ENCODE results near the gene DUSP10. TPM values are rescaled to one million over a fixed set of nuclear protein-coding genes. Genes with fewer than 3 reads are reported as not detected.

DUSP10 gene
- total RNA-seq, 2 experiments from 2014 or later = 32.7 to 33.0 TPM

GRCh38 chr1:221701570-221702186 is 40.2 kb downstream of the DUSP10 start:
- no peaks in the 10 kb centered on the region for H3K27me3 Mint-ChIP-seq
- H3K9me3 Mint-ChIP-seq = no peaks in the 10 kb centered on the region
- peaks cover 54% of the 10 kb centered on the region for H3K36me3 Mint-ChIP-seq
- no peak overlapping the region for H3K27ac Mint-ChIP-seq
- no peak for DNase-seq
- no peak overlapping the region for H3K4me3 Mint-ChIP-seq
- peaks cover 9% of the 10 kb centered on the region for H3K4me1 Mint-ChIP-seq

GRCh38 chr1:221700948-221701347 is 40.9 kb downstream of the DUSP10 start:
- Mint-ChIP-seq H3K27ac (no peak overlapping the region), H3K36me3 (peaks cover 51% of the 10 kb centered on the region), H3K4me1 (peaks cover 7% of the 10 kb centered on the region)

DNA sequence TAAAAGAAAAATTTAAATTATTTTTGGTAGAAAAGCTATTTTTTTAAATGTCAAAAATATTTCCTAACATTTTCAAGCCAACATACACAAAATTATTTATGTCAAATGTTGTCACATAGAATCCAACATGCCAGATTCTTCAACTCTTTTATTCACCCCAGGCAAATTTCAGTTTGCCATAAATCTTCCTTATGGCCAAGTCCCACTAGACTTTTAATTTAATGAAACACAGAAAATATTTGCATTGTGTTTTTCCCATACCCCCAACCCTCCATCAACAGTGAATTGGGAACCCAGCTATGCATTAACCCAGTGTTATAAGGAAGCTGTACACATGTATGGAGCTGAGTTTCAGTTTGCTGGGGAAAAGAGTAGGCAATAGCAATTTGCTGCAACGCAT is 41.4 kb downstream of the DUSP10 start:
- Mint-ChIP-seq H3K9me3 (no peaks in the 10 kb centered on the region), H3K27me3 (no peaks in the 10 kb centered on the region), H3K36me3 (peaks cover 47% of the 10 kb centered on the region), H3K4me1 (peaks cover 7% of the 10 kb centered on the region), H3K4me3 (no peak overlapping the region), H3K27ac (no peak overlapping the region)
- no peak for DNase-seq

More at GRCh38 chr1:221700948-221701347, 40.9 kb downstream of the DUSP10 start:
- Mint-ChIP-seq H3K9me3 (no peaks in the 10 kb centered on the region), H3K27me3 (no peaks in the 10 kb centered on the region), H3K4me3 (no peak overlapping the region)
- DNase-seq = no peak

DNA sequence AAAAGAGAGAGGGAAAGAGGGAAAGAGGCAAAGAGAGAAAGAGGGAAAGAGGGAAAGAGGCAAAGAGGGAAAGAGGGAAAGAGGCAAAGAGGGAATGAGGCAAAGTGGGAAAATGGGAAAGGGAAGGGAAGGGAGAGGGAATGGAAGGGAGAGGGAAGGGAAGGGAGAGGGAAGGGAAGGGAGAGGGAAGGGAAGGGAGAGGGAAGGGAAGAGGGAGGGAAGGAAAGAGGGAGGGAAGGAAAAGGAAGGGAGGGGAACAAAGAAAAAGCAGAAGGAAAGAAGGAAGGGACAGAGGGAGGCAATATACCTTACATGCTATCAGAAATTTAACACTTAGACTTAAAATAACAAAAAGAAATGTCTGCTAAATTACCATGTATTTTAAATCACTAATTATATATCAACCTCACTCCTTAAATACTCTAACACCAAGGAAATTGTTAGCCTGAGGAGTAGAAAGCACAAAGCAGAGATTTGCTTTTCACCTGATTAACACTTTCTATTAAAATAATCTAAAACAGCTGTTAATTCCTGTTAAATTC is 41.8 kb downstream of the DUSP10 start:
- H3K9me3 Mint-ChIP-seq = no peaks in the 10 kb centered on the region
- no peaks in the 10 kb centered on the region for H3K27me3 Mint-ChIP-seq
- H3K27ac Mint-ChIP-seq = no peak overlapping the region
- H3K36me3 Mint-ChIP-seq = peaks cover 42% of the 10 kb centered on the region
- DNase-seq = no peak
- H3K4me3 Mint-ChIP-seq = no peak overlapping the region
- H3K4me1 Mint-ChIP-seq = peaks cover 7% of the 10 kb centered on the region

GRCh38 chr1:221699577-221699976 is 42.3 kb downstream of the DUSP10 start:
- H3K27me3 Mint-ChIP-seq = no peaks in the 10 kb centered on the region
- peaks cover 37% of the 10 kb centered on the region for H3K36me3 Mint-ChIP-seq
- no peaks in the 10 kb centered on the region for H3K9me3 Mint-ChIP-seq
- H3K27ac Mint-ChIP-seq = no peak overlapping the region
- DNase-seq = no peak
- H3K4me1 Mint-ChIP-seq = peaks cover 7% of the 10 kb centered on the region
- H3K4me3 Mint-ChIP-seq = no peak overlapping the region

- DNase-seq = no peak
- no peaks in the 10 kb centered on the region for H3K27me3 Mint-ChIP-seq
- H3K4me3 Mint-ChIP-seq = no peak overlapping the region
- H3K27ac Mint-ChIP-seq = no peak overlapping the region
- peaks cover 7% of the 10 kb centered on the region for H3K4me1 Mint-ChIP-seq
- H3K9me3 Mint-ChIP-seq = no peaks in the 10 kb centered on the region
- H3K36me3 Mint-ChIP-seq = peaks cover 29% of the 10 kb centered on the region
Measured at GRCh38 chr1:221698579-221699349, 43.1 kb downstream of the DUSP10 start.

- no peak for DNase-seq
- peaks cover 26% of the 10 kb centered on the region for H3K36me3 Mint-ChIP-seq
- H3K4me1 Mint-ChIP-seq = peaks cover 7% of the 10 kb centered on the region
- no peaks in the 10 kb centered on the region for H3K27me3 Mint-ChIP-seq
- no peak overlapping the region for H3K4me3 Mint-ChIP-seq
- peaks cover 3% of the 10 kb centered on the region for H3K9me3 Mint-ChIP-seq
- H3K27ac Mint-ChIP-seq = no peak overlapping the region
Measured at GRCh38 chr1:221697923-221698425, 43.9 kb downstream of the DUSP10 start.

DNA sequence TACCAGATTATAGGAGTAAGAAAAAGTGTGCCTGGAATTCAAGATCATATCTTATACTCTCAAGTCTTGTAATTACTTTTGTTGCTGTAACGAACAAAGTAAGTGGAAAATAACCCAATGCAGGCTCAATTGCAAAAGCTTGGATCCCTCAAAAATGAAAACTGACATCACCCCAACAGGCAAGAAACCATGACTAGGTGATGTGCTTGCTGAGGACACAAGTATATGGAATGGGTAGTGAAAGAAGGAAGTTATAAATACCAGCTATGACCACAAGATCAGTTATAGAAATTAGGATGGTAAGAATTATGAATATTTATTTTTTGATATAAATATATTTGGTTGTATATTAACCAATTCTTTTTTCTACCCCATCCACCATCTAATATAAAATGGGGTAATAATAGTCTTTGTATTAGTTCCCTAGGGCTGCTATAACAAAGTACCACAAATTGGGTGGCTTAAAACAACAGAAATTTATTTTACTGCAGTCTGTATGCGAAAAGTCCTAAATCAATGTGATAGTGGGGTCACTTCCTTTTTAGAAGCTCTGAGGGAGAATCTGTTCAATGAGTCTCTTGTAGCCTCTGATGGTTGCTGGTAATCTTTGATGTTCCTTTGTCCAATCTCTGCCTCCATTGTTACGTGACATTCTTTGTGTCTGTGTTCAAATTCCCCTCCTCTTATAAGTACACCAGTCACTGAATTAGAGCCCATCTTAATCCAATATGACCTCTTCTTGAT is 45.0 kb downstream of the DUSP10 start:
- H3K27me3 Mint-ChIP-seq = no peaks in the 10 kb centered on the region
- H3K27ac Mint-ChIP-seq = no peak overlapping the region
- no peak for DNase-seq
- H3K4me3 Mint-ChIP-seq = no peak overlapping the region
- H3K4me1 Mint-ChIP-seq = peaks cover 10% of the 10 kb centered on the region
- peaks cover 3% of the 10 kb centered on the region for H3K9me3 Mint-ChIP-seq
- H3K36me3 Mint-ChIP-seq = peaks cover 20% of the 10 kb centered on the region

DNA sequence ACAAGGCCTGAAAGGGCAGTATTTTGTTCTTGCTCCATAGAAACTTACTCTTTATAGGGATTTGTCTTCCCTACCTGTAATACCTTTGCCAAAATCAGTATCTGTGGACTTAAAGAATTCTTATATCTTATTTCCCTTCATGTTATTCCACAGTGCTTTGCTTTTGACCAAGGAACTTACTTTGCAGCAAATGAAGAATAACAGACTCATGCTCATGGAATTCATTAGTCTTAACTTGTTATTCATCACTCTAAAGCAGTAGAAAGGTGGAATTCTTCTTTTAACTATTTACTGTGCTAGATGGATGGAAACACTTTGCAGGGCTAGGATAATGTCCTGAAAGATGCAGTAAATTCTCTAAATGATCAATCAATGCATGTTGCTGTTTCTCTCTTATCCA is 45.9 kb downstream of the DUSP10 start:
- Mint-ChIP-seq H3K27me3 (no peaks in the 10 kb centered on the region), H3K9me3 (peaks cover 3% of the 10 kb centered on the region), H3K4me3 (no peak overlapping the region), H3K4me1 (peaks cover 12% of the 10 kb centered on the region), H3K36me3 (peaks cover 15% of the 10 kb centered on the region), H3K27ac (no peak overlapping the region)
- DNase-seq = no peak

DNA sequence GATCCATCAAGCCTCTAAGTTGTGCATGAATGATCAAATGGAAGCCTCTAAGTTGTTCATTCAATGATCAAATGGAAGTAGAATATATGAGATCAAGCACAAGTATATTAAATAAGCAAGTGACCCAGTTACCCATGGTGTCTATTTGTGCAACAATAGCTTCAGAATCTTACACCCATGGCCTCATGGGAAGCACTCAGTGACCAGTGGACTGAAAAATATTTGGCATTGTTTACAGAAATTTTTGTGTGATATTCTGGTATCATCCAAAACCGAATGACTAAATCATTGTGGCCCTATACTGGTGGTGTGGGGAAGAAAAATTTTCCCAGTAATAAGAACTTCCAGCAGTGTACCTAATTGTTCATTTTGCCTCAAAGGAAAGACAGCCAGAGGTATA is 46.6 kb downstream of the DUSP10 start:
- peaks cover 15% of the 10 kb centered on the region for H3K36me3 Mint-ChIP-seq
- H3K9me3 Mint-ChIP-seq = peaks cover 3% of the 10 kb centered on the region
- H3K27me3 Mint-ChIP-seq = no peaks in the 10 kb centered on the region
- no peak for DNase-seq
- no peak overlapping the region for H3K4me3 Mint-ChIP-seq
- peaks cover 12% of the 10 kb centered on the region for H3K4me1 Mint-ChIP-seq
- H3K27ac Mint-ChIP-seq = no peak overlapping the region

GRCh38 chr1:221694109-221694508 is 47.8 kb downstream of the DUSP10 start:
- Mint-ChIP-seq H3K4me3 (no peak overlapping the region), H3K36me3 (peaks cover 11% of the 10 kb centered on the region), H3K4me1 (peaks cover 12% of the 10 kb centered on the region), H3K27me3 (no peaks in the 10 kb centered on the region), H3K27ac (no peak overlapping the region), H3K9me3 (peaks cover 3% of the 10 kb centered on the region)
- DNase-seq = no peak

GRCh38 chr1:221693087-221693486 is 48.8 kb downstream of the DUSP10 start:
- H3K4me1 Mint-ChIP-seq = peaks cover 11% of the 10 kb centered on the region
- no peak overlapping the region for H3K4me3 Mint-ChIP-seq
- no peak overlapping the region for H3K27ac Mint-ChIP-seq
- no peak for DNase-seq
- H3K9me3 Mint-ChIP-seq = peaks cover 3% of the 10 kb centered on the region
- peaks cover 5% of the 10 kb centered on the region for H3K36me3 Mint-ChIP-seq
- no peaks in the 10 kb centered on the region for H3K27me3 Mint-ChIP-seq

GRCh38 chr1:221692643-221693042 is 49.2 kb downstream of the DUSP10 start:
- H3K9me3 Mint-ChIP-seq = peaks cover 3% of the 10 kb centered on the region
- H3K4me1 Mint-ChIP-seq = peaks cover 9% of the 10 kb centered on the region
- H3K27ac Mint-ChIP-seq = no peak overlapping the region
- peaks cover 3% of the 10 kb centered on the region for H3K36me3 Mint-ChIP-seq
- no peak for DNase-seq
- no peak overlapping the region for H3K4me3 Mint-ChIP-seq
- no peaks in the 10 kb centered on the region for H3K27me3 Mint-ChIP-seq

DNA sequence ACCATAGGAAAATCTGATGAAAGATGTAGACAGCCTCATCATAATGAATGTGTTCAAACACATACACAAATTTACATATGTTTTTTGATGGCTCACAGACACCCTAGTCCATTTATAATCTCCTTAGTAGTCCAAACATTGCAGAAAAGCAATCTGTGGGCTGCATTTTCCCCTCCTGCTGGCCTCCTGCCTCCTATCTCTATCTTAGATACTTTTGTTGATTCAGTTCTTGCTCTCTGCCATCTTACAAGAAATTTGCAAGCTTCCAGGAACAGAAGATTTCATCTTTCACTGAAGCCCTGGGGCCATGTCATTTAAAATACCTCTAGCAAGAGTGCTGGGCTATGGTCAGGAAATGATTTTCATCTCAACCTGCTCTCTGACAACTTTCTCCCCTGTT is 50.6 kb downstream of the DUSP10 start:
- Mint-ChIP-seq H3K9me3 (peaks cover 3% of the 10 kb centered on the region), H3K4me3 (no peak overlapping the region), H3K4me1 (peaks cover 9% of the 10 kb centered on the region), H3K36me3 (no peaks in the 10 kb centered on the region), H3K27me3 (no peaks in the 10 kb centered on the region), H3K27ac (no peak overlapping the region)
- no peak for DNase-seq

DNA sequence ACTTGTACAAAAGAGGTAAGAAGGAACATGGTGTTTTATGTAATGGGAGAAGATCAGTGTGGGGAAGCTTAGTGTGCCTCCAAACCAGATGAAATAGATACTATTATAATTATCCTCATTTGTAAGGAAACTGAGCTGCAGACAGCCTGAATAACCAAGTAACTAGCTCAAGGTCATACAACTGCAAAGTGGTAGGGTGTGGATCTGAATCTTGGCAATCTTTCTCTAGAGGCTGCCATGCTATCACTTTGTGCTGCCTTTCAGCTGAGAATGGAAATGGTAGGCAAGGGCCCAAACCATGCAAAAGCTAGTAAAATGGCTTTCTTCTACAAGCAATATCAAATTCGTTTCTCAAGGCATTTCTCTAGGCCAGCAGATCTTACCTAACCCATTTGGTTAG is 51.0 kb downstream of the DUSP10 start:
- peaks cover 3% of the 10 kb centered on the region for H3K9me3 Mint-ChIP-seq

More for the DNA sequence above, 51.0 kb downstream of the DUSP10 start:
- H3K27ac Mint-ChIP-seq = no peak overlapping the region
- no peaks in the 10 kb centered on the region for H3K27me3 Mint-ChIP-seq
- no peaks in the 10 kb centered on the region for H3K36me3 Mint-ChIP-seq
- H3K4me3 Mint-ChIP-seq = no peak overlapping the region
- peaks cover 9% of the 10 kb centered on the region for H3K4me1 Mint-ChIP-seq
- no peak for DNase-seq

Measured in activated naive CD8-positive, alpha-beta T cell treated with anti-CD3 and anti-CD28 coated beads for 36 hours (primary cell).